NCI-H1417 treated with DMSO at 0.1 percent for 48 hours (cell line): ENCODE data around the gene SLC5A1.
A peak's percentile ranks its signal among the peaks of the same experiment; 100 is the strongest.

Source experiments
- DNase-seq: peaks from one replicate; lab custom pipeline; 2025; lab: John Stamatoyannopoulos, UW

Gene SLC5A1

DNA sequence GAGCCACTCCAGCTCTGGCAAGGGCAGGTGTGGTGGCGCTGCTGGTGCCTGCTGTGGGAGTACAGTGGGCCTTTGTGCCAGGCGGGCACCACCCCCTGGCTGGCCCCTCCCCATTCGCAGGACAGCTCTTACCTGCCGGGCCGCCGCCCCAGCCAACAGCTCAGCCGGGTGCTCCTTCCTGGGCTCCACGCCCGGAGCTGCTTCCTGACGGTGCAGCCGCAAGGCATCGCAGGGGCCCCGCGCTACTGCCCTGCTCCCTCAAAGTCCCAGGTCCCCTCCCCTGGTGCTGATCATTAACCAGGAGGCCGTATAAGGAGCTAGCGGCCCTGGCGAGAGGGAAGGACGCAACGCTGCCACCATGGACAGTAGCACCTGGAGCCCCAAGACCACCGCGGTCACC lies at the start of gene SLC5A1:
Gene SLC5A1, plus strand, starts transcription at position 338 of the 400 bp plus-strand sequence. Its CDS starts 21 bp downstream, at position 359.
- peak; percentile 7 for DNase-seq

DNA sequence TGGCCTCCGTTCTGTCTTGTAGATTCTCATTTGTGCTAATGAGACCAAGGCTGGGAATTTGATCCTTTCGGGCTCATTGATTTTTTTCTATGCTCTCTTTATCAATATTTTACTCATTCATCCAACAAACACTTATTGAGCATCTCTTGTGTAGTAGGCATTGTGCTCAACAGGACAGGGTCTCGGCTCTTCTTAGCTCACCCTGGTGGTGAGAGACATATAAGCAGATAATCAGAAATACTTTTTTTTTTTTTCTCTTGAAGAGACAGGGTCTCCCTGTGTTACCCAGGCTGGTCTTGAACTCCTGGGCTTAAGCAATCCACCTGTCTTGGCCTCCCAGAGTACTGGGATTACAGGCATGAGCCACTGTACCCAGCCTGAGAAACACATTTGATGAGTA lies 48.0 kb upstream of the SLC5A1 start:
- DNase-seq = no peak

GRCh38 chr22:31995807-31996206 lies 47.3 kb upstream of the SLC5A1 start:
- DNase-seq = no peak

- no peak for DNase-seq
These were observed 44.2 kb upstream of the SLC5A1 start for GRCh38 chr22:31998784-31999385.

DNA sequence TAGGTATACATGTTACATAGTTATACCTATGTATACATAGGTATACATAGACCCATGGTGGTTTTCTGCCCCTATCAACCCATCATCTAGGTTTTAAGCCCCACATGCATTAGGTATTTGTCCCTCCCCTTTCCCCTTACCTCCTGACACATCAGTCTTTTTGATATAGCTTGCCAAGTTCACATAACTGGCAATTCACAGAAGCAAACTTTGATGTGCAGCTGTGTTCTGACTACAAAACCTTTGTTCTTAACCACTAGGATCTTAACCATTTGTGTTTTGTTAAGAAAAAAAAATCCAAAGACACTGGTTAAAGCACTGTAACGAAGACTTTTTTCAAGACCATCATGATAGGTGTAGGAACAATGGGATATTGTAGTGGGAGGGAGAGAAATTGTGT lies 42.9 kb upstream of the SLC5A1 start:
- no peak for DNase-seq

GRCh38 chr22:32005453-32005852 lies 37.6 kb upstream of the SLC5A1 start:
- DNase-seq = no peak

DNA sequence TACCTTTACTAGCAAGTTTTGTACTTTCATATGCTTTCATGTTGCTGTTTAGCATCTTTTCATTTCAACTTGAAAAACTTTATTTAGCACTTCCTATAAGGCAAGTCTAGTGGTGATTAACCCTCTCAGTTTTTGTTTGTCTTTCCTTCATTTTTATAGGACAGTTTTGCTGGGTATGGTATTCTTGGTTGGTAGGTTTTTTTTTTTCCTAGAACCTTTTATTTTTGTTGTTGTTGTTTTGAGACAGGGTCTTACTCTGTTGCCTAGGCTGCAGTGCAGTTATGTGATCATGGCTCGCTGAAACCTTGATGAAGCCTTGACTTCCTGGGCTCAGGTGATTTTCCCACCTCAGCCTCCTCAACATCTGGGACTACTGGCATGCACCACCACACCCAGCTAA lies 29.9 kb upstream of the SLC5A1 start:
- no peak for DNase-seq

DNA sequence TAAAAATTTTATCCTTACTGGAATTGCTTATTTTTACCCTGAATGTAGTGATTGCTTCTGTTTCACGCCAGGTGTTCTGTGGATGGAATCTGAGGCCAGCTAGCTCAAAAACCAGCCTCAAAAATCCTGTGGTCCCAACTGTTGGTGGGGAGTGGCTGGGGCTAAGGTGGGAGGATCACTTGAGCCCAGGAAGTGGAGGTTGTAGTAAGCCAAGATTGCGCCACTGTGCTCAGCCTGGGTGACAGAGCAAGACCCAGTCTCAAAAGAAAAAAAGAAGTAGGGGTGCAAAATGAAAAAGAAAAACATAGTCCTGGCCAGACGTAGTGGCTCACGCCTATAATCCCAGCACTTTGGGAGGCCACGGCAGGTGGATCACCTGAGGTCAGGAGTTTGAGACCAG lies 27.0 kb upstream of the SLC5A1 start:
- no peak for DNase-seq

DNA sequence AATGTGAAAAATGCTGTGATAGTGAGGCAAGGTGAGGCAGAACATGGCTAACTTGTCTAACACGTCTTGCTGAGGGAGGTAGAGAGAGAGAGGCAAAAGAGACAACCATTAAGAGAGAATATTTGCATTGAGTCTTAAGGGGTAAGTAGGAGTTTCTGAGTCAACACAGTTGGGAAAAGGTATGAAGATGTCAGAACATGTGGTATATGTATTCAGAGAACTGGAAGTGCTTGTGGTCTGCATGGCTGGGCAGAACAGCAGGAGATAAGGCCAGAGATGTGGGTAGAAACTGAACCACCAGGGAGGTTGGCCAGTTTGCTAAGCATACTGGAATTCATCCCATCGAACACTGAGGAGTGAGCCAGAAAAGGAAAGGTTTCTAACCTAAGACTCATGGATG lies 25.0 kb upstream of the SLC5A1 start:
- no peak for DNase-seq

GRCh38 chr22:32020117-32020516 lies 22.9 kb upstream of the SLC5A1 start:
- no peak for DNase-seq

DNA sequence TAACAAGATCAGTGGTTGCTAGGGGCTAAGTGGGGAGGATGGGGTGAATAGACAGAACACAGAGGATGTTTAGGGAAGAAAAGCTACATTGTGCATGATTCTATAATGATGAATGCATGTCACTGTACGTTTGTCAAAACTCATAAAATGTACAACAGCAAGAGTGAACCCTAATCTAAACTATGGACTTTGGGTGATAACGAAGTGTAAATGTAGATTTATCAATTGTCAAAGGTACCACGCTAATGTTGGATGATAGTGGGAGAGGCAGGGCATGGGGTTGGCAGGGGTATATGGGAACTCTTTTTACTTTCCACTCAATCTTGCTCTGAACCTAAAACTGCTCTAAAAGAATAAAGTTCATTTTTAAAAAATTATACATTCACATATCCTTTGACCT lies 21.3 kb upstream of the SLC5A1 start:
- no peak for DNase-seq

- no peak for DNase-seq
These were observed 19.7 kb upstream of the SLC5A1 start for GRCh38 chr22:32023251-32023827.

- DNase-seq = no peak
These were observed 18.3 kb upstream of the SLC5A1 start for GRCh38 chr22:32024796-32025195.

DNA sequence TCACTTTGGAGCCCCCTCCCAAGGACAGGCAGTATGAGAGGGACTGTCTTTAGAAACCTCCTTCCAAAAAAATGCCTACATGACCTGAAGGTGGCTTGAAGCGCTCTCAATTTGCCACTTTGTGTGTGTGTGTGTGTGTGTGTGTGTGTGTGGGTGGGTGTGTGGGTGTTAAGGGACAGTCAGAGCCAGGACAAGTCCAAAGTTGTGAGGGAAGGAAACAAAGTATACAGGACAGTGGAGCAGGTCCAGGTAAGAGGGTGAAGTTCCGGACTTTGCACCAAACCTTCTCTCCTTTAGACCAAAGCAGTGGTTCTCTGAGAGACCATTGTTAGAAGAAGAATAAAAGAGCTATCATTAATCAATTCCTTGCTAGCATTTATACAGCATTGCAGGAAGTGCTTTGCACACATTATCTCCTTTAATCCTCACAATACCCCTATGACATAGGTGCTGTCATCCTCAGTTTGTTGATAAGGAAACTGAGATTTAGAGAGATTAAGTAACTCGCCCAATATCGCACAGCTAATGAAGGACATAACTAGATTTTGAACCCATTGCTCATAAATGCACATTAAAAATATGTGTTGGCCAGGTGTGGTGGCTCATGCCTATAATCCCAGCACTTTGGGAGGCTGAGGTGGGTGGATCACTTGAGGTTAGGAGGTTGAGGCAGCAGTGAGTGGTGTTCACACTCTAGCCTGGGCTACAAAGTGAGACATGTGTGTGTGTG lies 12.4 kb upstream of the SLC5A1 start:
- no peak for DNase-seq

DNA sequence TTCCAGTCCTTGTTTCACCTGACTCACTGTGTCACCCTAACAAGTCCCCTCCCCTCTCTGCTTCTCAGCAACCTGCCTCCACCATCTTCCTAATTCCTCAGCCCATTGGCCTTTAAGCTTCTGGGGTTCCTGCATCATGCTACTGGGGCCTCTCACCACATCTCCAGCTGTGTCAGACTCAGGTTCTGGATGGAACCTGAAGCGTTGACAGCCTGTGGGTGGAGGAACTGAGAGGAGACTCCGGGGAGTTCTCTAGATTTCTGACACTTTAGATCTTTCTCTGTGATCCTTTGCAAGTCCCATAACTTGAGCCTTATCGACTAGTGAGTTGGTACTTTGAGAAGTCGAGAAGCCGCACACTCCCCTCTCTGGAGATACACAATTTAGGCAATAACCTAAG lies 11.6 kb upstream of the SLC5A1 start:
- DNase-seq = no peak

GRCh38 chr22:32034275-32034674 lies 8.8 kb upstream of the SLC5A1 start:
- no peak for DNase-seq

GRCh38 chr22:32037236-32037635 lies 5.8 kb upstream of the SLC5A1 start:
- no peak for DNase-seq

DNA sequence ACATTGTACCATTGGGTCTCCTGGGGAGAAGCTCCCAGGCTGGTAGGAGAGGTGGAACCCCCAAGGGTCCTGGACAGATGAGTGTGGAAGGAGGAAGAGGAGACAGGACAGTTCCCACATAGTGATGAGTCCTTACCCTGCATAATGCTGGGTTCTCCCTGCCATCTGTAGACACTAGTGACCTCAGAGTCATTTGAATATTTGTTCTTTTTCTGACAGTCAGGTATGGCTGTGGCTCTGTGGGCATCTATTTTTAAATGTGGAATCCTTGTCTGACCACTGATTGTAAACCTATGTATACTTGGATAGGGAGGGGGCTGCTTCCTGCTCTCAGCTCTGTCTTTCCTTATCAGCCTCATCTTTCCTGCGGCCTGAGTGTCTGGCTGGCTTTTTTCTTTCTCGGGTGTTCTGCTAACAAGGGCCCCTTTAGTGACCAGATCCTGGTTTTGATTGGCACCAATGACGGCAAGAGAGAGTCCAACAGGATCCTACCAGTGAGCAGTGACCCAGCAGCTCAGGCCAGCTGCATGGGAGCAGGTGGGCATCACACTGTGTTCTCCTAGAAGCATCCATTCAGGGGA lies 2.6 kb upstream of the SLC5A1 start:
- no peak for DNase-seq

DNA sequence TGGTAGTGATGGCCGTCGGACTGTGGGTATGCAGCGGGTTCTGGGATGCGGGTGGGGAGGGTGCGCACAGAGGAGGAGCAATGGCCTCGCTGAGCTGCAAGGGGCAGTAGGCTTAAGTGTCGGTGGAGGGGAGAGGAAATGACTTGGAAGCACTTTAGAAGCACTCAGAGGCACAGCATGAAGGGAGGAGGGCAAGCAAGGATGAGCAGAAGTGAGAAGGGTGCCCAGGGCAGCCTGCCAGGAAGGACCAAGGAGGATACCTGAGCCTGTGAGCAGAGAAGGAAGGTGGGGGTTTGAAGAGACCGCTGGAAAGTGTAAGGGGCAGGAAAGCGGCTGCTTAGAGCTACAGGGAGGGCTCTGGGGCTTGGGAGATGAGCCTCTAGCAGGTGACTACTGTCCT lies 330 bp downstream of the SLC5A1 start:
- DNase-seq = no peak

DNA sequence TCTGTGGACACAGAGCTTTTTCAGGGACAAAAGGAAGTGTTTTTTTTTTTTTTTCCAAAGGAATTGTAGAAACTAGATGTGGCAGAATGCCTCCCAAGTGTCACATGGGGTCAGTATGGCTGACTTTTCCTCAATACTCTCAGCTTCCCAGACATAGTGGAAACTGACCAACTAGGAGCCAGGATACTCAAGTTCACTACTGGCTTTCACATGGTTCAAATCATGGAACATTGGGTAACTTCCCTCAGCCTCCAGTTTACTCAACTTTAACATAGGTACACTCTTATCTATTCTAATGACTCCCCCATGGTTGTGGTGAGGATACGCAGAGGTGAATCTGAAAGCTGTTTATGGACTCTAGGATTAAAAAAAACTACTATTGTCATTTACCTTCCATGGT lies 1.4 kb downstream of the SLC5A1 start:
- DNase-seq = no peak

DNA sequence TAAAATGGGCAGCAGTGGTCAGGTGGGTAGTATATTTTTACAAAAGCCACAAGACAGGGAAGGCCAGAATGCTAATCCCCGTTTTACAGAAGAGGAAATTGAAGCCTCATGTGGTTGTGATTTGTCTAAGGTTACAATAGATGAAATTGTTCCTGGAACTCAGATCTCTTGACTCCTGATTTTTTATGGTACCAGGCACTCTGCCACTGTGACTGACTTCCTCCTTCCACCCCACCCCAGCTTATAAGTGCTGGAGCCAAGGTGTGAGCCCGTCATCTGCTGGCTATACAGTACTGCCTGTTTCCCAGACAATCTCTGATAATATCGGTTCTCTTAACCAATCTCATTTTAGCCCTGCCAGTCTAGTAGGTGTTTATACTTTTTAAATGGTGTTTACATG lies 1.9 kb downstream of the SLC5A1 start:
- peak; percentile 4 for DNase-seq

GRCh38 chr22:32048069-32048468 lies 5.0 kb downstream of the SLC5A1 start:
- no peak for DNase-seq
